ENCODE results near the gene AGMO.

AGMO gene

DNA sequence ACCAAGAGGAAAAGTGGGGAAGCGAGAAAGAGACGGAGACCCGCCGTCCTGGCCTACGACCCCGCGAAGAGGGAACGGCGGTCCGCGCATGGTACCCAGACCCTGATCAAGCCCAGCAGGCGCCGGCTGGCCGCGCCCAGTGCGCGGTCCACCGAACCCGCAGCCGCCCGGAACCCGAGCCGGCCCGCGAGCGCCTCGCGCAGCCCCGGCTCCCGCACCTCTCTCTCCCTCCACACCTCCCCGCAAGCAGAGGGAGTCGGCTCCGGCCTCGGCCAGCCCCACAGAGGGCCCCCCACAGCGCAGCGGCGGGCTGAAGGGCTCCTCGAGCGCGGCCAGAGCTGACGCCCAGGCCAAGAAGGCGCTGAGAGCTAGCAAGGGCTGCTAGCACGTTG is 164.7 kb downstream of the AGMO start:
- no peak for DNase-seq (ENCODE audit: low read depth)

GRCh38 chr7:15396210-15397158 is 165.3 kb downstream of the AGMO start:
- DNase-seq (ENCODE audit: low read depth) = no peak

- no peak for DNase-seq (ENCODE audit: low read depth)
Observed at GRCh38 chr7:15389073-15389472, 172.7 kb downstream of the AGMO start.

DNA sequence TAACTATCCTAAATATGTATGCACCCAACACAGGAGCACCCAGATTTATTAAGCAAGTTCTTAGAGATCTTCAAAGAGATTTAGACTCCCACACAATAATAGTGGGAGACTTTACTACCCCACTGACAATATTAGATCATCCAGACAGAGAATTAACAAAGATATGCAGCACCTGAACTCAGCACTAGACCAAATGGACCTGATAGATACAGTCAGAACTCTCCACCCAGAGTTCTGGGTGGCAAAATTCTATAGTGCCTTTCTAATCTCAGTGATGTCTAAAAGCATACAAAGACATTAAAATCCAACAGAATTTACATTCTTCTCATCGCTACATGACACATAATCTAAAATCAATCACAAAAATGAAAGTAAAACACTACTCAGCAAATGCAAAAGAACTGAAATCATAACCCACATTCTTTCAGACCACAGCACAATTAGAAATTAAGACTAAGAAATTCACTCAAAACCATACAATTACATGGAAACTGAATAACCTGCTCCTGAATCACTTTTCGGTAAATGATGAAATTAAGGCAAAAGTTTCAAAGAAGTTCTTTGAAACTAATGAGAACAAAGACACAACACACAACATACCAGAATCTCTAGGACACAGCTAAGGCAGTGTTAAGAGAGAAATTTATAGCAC is 183.2 kb downstream of the AGMO start:
- DNase-seq (ENCODE audit: low read depth) = no peak

GRCh38 chr7:15376600-15376999 is 185.2 kb downstream of the AGMO start:
- no peak for DNase-seq (ENCODE audit: low read depth)

GRCh38 chr7:15370441-15370840 is 191.4 kb downstream of the AGMO start:
- DNase-seq (ENCODE audit: low read depth) = no peak

GRCh38 chr7:15368653-15369052 is 193.2 kb downstream of the AGMO start:
- no peak for DNase-seq (ENCODE audit: low read depth)

GRCh38 chr7:15367897-15368296 is 193.9 kb downstream of the AGMO start:
- no peak for DNase-seq (ENCODE audit: low read depth)

DNA sequence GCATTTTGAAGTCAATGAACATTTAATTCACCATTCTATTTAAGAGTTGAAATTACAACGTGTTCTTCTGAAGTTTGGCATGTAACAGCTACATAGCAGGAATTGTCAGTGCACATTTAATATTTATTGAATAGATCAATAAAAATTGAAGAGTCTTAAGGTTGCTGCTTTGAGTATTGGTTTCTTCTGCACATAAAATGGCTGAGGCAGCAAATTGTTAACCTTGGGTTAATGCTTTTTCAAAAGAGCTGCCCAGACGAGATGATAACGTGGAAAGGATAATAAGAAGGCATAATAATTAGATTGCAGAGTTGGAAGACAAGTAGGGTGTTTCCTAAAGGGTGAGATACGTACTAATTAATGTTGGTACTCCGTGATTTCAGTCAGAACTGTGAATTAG is 203.7 kb downstream of the AGMO start:
- no peak for DNase-seq (ENCODE audit: low read depth)

DNA sequence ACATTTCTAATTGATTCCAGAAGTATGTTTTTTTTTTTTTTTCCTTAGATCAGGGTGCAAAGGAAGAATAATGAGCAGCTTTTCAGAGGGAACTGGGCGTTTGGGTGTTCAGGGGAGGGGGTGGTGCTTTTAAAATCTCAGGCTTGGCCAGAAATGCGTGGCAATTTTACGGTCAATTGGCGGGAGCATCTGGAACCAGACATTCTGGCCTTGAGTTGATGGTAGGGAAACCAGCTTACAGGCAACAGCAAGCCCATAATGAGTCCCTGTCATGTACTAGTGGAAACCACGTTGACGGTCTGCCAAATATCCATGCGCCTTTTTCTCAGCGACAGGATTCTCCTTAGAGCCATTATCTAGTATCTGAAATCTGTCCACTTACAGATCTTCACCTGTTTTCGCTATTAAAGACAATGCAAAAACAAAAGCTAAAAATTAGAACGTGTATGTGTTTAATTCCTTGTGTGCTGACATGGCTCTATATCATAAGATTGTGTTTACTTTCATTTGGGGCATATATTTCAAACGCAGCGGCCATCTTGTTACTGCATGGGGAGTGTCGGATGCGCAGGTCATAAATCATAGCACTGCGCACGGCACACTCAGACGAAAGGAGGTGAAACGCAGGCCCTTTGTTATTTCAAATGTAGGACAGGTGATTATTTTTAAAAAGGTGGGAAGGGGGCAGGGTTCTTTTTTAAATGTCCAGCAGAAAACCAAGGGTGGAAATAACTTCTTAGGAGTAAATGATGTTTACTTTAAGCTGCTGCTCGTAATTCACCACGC is 209.2 kb downstream of the AGMO start:
- DNase-seq (ENCODE audit: low read depth) = no peak

- no peak for DNase-seq (ENCODE audit: low read depth)
Observed at GRCh38 chr7:15345216-15345615, 216.6 kb downstream of the AGMO start.

- DNase-seq (ENCODE audit: low read depth) = no peak
Observed at GRCh38 chr7:15341817-15342216, 220.0 kb downstream of the AGMO start.

GRCh38 chr7:15336146-15336545 is 225.7 kb downstream of the AGMO start:
- DNase-seq (ENCODE audit: low read depth) = no peak

- no peak for DNase-seq (ENCODE audit: low read depth)
Observed at GRCh38 chr7:15335390-15335789, 226.4 kb downstream of the AGMO start.

- no peak for DNase-seq (ENCODE audit: low read depth)
Observed at GRCh38 chr7:15334536-15335263, 227.1 kb downstream of the AGMO start.

DNA sequence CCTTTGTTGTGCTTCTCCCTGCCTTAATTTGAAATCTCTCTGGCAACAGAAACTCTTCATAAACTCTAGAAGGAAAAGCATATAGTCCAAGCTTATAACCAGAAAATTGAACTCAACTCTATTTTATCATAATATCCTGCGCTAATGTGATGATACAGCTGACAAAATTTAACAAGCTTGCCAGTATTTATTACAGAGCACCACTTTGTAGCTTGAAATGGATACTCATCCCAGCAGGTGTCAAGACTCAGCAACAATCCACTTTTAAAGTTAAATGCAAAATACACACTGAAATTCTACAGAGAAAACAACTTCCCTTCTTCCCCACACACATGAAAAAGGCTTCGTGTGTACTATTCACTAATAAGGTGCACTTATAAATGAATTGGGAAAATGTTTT is 228.9 kb downstream of the AGMO start:
- no peak for DNase-seq (ENCODE audit: low read depth)

DNA sequence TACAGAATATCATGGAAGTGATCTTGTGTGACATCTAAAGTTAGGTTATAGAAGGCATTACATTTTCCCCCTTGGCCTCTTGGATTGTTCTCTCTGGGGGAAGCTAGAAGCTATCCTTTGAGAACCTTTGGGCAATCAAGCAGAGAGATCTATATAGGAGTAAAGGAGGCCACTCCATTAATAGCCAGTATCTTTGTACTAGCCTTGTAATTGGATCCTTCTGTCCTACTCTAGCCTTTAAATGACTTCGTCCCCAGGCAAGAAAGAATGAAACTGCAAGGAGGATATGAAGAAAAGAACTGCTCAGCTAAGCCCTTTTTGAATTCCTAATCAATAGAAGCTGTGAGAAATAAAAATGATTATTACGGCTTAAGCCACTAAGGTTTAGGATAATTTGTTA is 230.9 kb downstream of the AGMO start:
- DNase-seq (ENCODE audit: low read depth) = no peak

- no peak for DNase-seq (ENCODE audit: low read depth)
Observed at GRCh38 chr7:15327001-15327400, 234.8 kb downstream of the AGMO start.

- DNase-seq (ENCODE audit: low read depth) = no peak
Observed at GRCh38 chr7:15326044-15326644, 235.7 kb downstream of the AGMO start.

GRCh38 chr7:15323550-15323949 is 238.3 kb downstream of the AGMO start:
- no peak for DNase-seq (ENCODE audit: low read depth)

DNA sequence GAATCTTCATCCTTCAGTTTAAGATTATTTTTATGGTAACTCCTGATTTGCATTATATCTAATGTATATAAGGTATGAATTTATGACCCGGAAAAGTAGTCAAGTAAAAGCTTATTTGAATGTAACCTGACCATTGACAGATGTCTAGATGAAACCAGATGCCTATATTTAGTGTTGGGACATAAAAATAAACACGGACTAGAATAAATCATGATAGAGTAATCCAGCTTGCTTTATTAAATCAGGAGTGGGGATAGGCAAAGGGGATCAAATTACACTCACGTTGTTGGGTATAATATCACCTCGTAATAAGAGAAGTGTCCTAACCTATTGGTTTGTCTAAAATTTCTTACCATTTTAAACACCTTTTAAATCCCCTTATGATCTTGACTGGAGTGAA is 244.6 kb downstream of the AGMO start:
- no peak for DNase-seq (ENCODE audit: low read depth)

DNA sequence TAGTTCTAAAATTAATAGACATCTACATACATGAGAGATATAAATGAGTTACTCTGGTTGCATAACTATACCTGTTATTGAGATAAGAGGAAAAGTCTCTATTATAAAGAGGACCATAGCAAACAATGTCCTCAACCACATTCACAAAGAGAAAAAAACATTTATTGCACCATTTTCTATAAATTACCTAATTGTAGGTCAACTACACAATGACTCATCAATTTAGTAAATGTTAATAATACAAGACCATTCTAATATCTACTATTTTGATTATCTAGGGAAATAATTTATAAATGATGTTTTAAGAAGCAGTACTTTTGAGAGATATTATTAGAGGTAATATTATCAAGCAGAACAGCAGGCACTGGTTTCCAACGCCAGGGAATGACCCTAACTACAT is 246.1 kb downstream of the AGMO start:
- no peak for DNase-seq (ENCODE audit: low read depth)

Data from stimulated activated CD8-positive, alpha-beta memory T cell treated with anti-CD3 and anti-CD28 coated beads, Interleukin-15, amount 100 ng/mL, for 1 hour (primary cell).